ENCODE data around the gene NBPF4.
"Not testable (repeated sequence)": the region's sequence is repeated elsewhere in the genome, so short reads cannot be mapped to it uniquely, and the experiment has no call there.

GRCh38 chr1:108235308-108235707 is 8.6 kb downstream of the NBPF4 start:
- TF ChIP-seq POLR2A (IDR thresholded peaks at IDR 0.05; ENCODE audit: low read depth, low read length); TAF1 (IDR thresholded peaks at IDR 0.05; ENCODE audit: low read depth, low read length); POLR2AphosphoS5 (IDR thresholded peaks at IDR 0.05; ENCODE audit: low read depth, low read length); SPI1 (IDR thresholded peaks at IDR 0.05; ENCODE audit: low read depth, low read length); POU2F2 (IDR thresholded peaks at IDR 0.05; ENCODE audit: low read depth, low read length); PAX5 (IDR thresholded peaks at IDR 0.05; ENCODE audit: insufficient read depth, low read length, severe bottlenecking): not testable (repeated sequence)

All from GM12891 (cell line).